HG03095 (cell line): ENCODE data around the gene PSG6.
"Not testable (repeated sequence)": the region's sequence is repeated elsewhere in the genome, so short reads cannot be mapped to it uniquely, and the experiment has no call there.

ENCODE experiments used
- ATAC-seq: cut with Tn5 transposase; IDR thresholded peaks from one replicate; pipeline ENCODE4 v1.9.1; 2021; ENCODE audit warnings: moderate library complexity; ENCODE audit not compliant: unreplicated experiment

PSG6 gene

GRCh38 chr19:42917634-42918033, at the start of gene PSG6:
TSS of gene PSG6 (minus strand) at chr19:42917894. CDS start at chr19:42917792, 102 bp downstream.
- ATAC-seq = not testable (repeated sequence)

- ATAC-seq = no peak
Measured at GRCh38 chr19:42965176-42965575, 47.5 kb upstream of the PSG6 start.

GRCh38 chr19:42961119-42961518, 43.4 kb upstream of the PSG6 start:
- ATAC-seq = no peak

- ATAC-seq = not testable (repeated sequence)
Measured at GRCh38 chr19:42952126-42952525, 34.4 kb upstream of the PSG6 start.

- not testable (repeated sequence) for ATAC-seq
Measured at GRCh38 chr19:42951476-42951875, 33.8 kb upstream of the PSG6 start.

- ATAC-seq = no peak
Measured at GRCh38 chr19:42942187-42942789, 24.6 kb upstream of the PSG6 start.

- not testable (repeated sequence) for ATAC-seq
Measured at GRCh38 chr19:42937107-42937506, 19.4 kb upstream of the PSG6 start, which contains the start of gene PSG7. TSS of gene PSG7 (minus strand) at chr19:42937207. CDS start at chr19:42937076, 131 bp downstream.

- ATAC-seq = not testable (repeated sequence)
Measured at GRCh38 chr19:42934726-42935125, 17.0 kb upstream of the PSG6 start.

GRCh38 chr19:42934183-42934582, 16.5 kb upstream of the PSG6 start:
- not testable (repeated sequence) for ATAC-seq

GRCh38 chr19:42933412-42933811, 15.7 kb upstream of the PSG6 start:
- ATAC-seq = not testable (repeated sequence)

GRCh38 chr19:42932485-42933101, 14.9 kb upstream of the PSG6 start:
- not testable (repeated sequence) for ATAC-seq

GRCh38 chr19:42930214-42930613, 12.5 kb upstream of the PSG6 start:
- not testable (repeated sequence) for ATAC-seq

- no peak for ATAC-seq
Measured at GRCh38 chr19:42928896-42929295, 11.2 kb upstream of the PSG6 start.

GRCh38 chr19:42926781-42927180, 9.1 kb upstream of the PSG6 start:
- no peak for ATAC-seq

- ATAC-seq = not testable (repeated sequence)
Measured at GRCh38 chr19:42923106-42923505, 5.4 kb upstream of the PSG6 start.

GRCh38 chr19:42920971-42921370, 3.3 kb upstream of the PSG6 start:
- not testable (repeated sequence) for ATAC-seq

- ATAC-seq = no peak
Measured at GRCh38 chr19:42919757-42920079, 2.0 kb upstream of the PSG6 start.

- ATAC-seq = not testable (repeated sequence)
Measured at GRCh38 chr19:42919070-42919756, 1.5 kb upstream of the PSG6 start.

- not testable (repeated sequence) for ATAC-seq
Measured at GRCh38 chr19:42918377-42919069, 829 bp upstream of the PSG6 start.

- ATAC-seq = not testable (repeated sequence)
Measured at GRCh38 chr19:42916931-42917330, 763 bp downstream of the PSG6 start.

GRCh38 chr19:42913516-42913915, 4.2 kb downstream of the PSG6 start:
- ATAC-seq = not testable (repeated sequence)
